OCI-LY3 (cell line): ENCODE results near the gene GRAMD4.

ENCODE experiments used
- H2AFZ ChIP-seq: fragments of 200-600, 300-600 bp; shearing (Covaris generic); 2 replicates; pipeline ENCODE4 v1.6.0; 2014; ENCODE audit warnings: antibody characterized with exemption, low read depth, low read length
- H3K27ac ChIP-seq: fragments of 200-600, 300-600 bp; sonication (generic); 2 replicates; pipeline ENCODE4 v1.5.1; 2014; ENCODE audit warnings: mild to moderate bottlenecking, low read length, moderate library complexity, mixed read lengths
- H3K27me3 ChIP-seq: fragments of 200-600, 300-600 bp; sonication (generic); 2 replicates; pipeline ENCODE4 v1.6.1; 2014; ENCODE audit warnings: low read depth, low read length, mixed read lengths
- H3K36me3 ChIP-seq: fragments of 200-600, 300-600 bp; sonication (generic); replicated peaks from 2 replicates; pipeline ENCODE3; 2014; ENCODE audit warnings: low read depth, low read length, mixed read lengths
- H3K4me1 ChIP-seq: fragments of 300-600, 200-600 bp; sonication (generic); 2 replicates; pipeline ENCODE4 v1.6.1; 2014; ENCODE audit warnings: low read length, mixed read lengths
- H3K4me2 ChIP-seq: fragments of 200-600, 300-600 bp; sonication (generic); 2 replicates; pipeline ENCODE4 v1.6.1; 2014; ENCODE audit warnings: low read length, mixed read lengths
- H3K4me3 ChIP-seq: fragments of 300-600, 200-600 bp; sonication (generic); 2 replicates; pipeline ENCODE4 v1.5.1; 2014; ENCODE audit warnings: antibody characterized with exemption, mild to moderate bottlenecking, low read length, moderate library complexity
- H3K79me2 ChIP-seq: fragments of 300-600, 200-600 bp; shearing (Covaris generic); 2 replicates; pipeline ENCODE4 v1.6.1; 2014; ENCODE audit warnings: mild to moderate bottlenecking, low read length, mixed read lengths
- H3K9ac ChIP-seq: fragments of 300-600, 200-600 bp; shearing (Covaris generic); 2 replicates; pipeline ENCODE4 v1.6.0; 2014; ENCODE audit warnings: mild to moderate bottlenecking, low read length, moderate library complexity
- H3K9me3 ChIP-seq: fragments of 200-600, 300-600 bp; shearing (Covaris generic); 2 replicates; pipeline ENCODE4 v1.6.1; 2014; ENCODE audit warnings: low read length, mixed read lengths; ENCODE audit not compliant: insufficient read depth
- H4K20me1 ChIP-seq: fragments of 200-600, 300-600 bp; sonication (generic); 2 replicates; pipeline ENCODE4 v1.6.1; 2016; ENCODE audit warnings: low read length, mixed read lengths; ENCODE audit not compliant: insufficient read depth
- CTCF ChIP-seq: fragments of 200-600, 300-600 bp; sonication (generic); IDR thresholded peaks from 2 replicates; pipeline ENCODE4 v1.5.1; 2014; ENCODE audit warnings: antibody characterized with exemption, low read length, low read depth
- EZH2phosphoT487 ChIP-seq: fragments of 200-600 bp; shearing (Covaris generic); IDR thresholded peaks from 2 replicates; pipeline ENCODE4 v1.6.1; 2018; ENCODE audit warnings: antibody characterized with exemption, mixed run types, low read depth

Gene GRAMD4

GRCh38 chr22:46581538-46582244 lies 38.5 kb upstream of the GRAMD4 start:
- H3K27ac ChIP-seq, result no peak overlapping the region
- H2AFZ ChIP-seq, result no peak overlapping the region
- H3K9ac ChIP-seq, result no peak overlapping the region
- no peaks in the 10 kb centered on the region for H3K9me3 ChIP-seq
- no peaks in the 10 kb centered on the region for H3K27me3 ChIP-seq
- peaks cover 86% of the 10 kb centered on the region for H3K79me2 ChIP-seq
- peaks cover 9% of the 10 kb centered on the region for H3K36me3 ChIP-seq
- no peak overlapping the region for H3K4me3 ChIP-seq
- peaks cover 31% of the 10 kb centered on the region for H3K4me1 ChIP-seq
- H3K4me2 ChIP-seq, result no peak overlapping the region
- TF ChIP-seq EZH2phosphoT487 (no peak), CTCF (no peak)
- peaks cover 35% of the 10 kb centered on the region for H4K20me1 ChIP-seq

GRCh38 chr22:46582281-46582933 lies 37.8 kb upstream of the GRAMD4 start:
- no peak overlapping the region for H3K4me3 ChIP-seq
- H3K4me1 ChIP-seq, result peaks cover 38% of the 10 kb centered on the region
- H3K79me2 ChIP-seq, result peaks cover 87% of the 10 kb centered on the region
- H3K4me2 ChIP-seq, result no peak overlapping the region
- peaks cover 9% of the 10 kb centered on the region for H3K36me3 ChIP-seq
- no peak overlapping the region for H3K27ac ChIP-seq
- no peaks in the 10 kb centered on the region for H3K27me3 ChIP-seq
- no peak overlapping the region for H2AFZ ChIP-seq
- no peak overlapping the region for H3K9ac ChIP-seq
- no peaks in the 10 kb centered on the region for H3K9me3 ChIP-seq
- TF ChIP-seq EZH2phosphoT487 (no peak), CTCF (no peak)
- H4K20me1 ChIP-seq, result peaks cover 35% of the 10 kb centered on the region

- peaks cover 9% of the 10 kb centered on the region for H3K36me3 ChIP-seq
- H3K4me2 ChIP-seq, result no peak overlapping the region
- no peak for TF ChIP-seq EZH2phosphoT487
- TF ChIP-seq CTCF, result no peak
- no peaks in the 10 kb centered on the region for H3K9me3 ChIP-seq
- no peak overlapping the region for H3K9ac ChIP-seq
- H4K20me1 ChIP-seq, result peaks cover 34% of the 10 kb centered on the region
- no peak overlapping the region for H2AFZ ChIP-seq
- H3K4me3 ChIP-seq, result no peak overlapping the region
- H3K27ac ChIP-seq, result no peak overlapping the region
- no peaks in the 10 kb centered on the region for H3K27me3 ChIP-seq
- peaks cover 84% of the 10 kb centered on the region for H3K79me2 ChIP-seq
- peaks cover 41% of the 10 kb centered on the region for H3K4me1 ChIP-seq
Measured at GRCh38 chr22:46583571-46583970, 36.6 kb upstream of the GRAMD4 start.

GRCh38 chr22:46584081-46584921 lies 35.9 kb upstream of the GRAMD4 start:
- Histone ChIP-seq H3K9ac (no peak overlapping the region), H3K9me3 (no peaks in the 10 kb centered on the region), H4K20me1 (peaks cover 27% of the 10 kb centered on the region), H2AFZ (no peak overlapping the region), H3K4me2 (no peak overlapping the region), H3K27me3 (no peaks in the 10 kb centered on the region), H3K4me1 (peaks cover 41% of the 10 kb centered on the region), H3K4me3 (no peak overlapping the region), H3K36me3 (peaks cover 9% of the 10 kb centered on the region), H3K27ac (no peak overlapping the region), H3K79me2 (peaks cover 84% of the 10 kb centered on the region)
- no peak for TF ChIP-seq CTCF
- no peak for TF ChIP-seq EZH2phosphoT487
